Activated CD4-positive, CD25-positive, alpha-beta regulatory T cell (primary cell): ENCODE data around the gene ZFYVE19.

ENCODE experiments used
- DNase-seq, 4 experiments: peaks; one replicate each; lab custom pipeline; 2025; lab: John Stamatoyannopoulos, UW

Gene ZFYVE19

GRCh38 chr15:40775740-40776536 is 31.0 kb upstream of the ZFYVE19 start:
- no peak for DNase-seq

- DNase-seq = no peak
These were observed 30.2 kb upstream of the ZFYVE19 start for GRCh38 chr15:40776537-40777141.

- DNase-seq = peak; percentile 59 to 66 (median 63)
These were observed 24.2 kb upstream of the ZFYVE19 start for GRCh38 chr15:40782609-40783227.

- no peak for DNase-seq
These were observed 21.7 kb upstream of the ZFYVE19 start for GRCh38 chr15:40785164-40785563.

- DNase-seq = no peak
These were observed 21.1 kb upstream of the ZFYVE19 start for GRCh38 chr15:40785814-40786213.

- peak in 1 of 4 experiments; percentile 17 for DNase-seq
These were observed 19.5 kb upstream of the ZFYVE19 start for GRCh38 chr15:40787344-40787841.

GRCh38 chr15:40787991-40788390 is 18.9 kb upstream of the ZFYVE19 start:
- no peak for DNase-seq

GRCh38 chr15:40789119-40789518 is 17.8 kb upstream of the ZFYVE19 start:
- no peak for DNase-seq

GRCh38 chr15:40789999-40790398 is 16.9 kb upstream of the ZFYVE19 start:
- no peak for DNase-seq

GRCh38 chr15:40790718-40791117 is 16.2 kb upstream of the ZFYVE19 start:
- DNase-seq = no peak

- no peak for DNase-seq
These were observed 14.5 kb upstream of the ZFYVE19 start for GRCh38 chr15:40792394-40792793.

- DNase-seq = no peak
These were observed 13.5 kb upstream of the ZFYVE19 start for GRCh38 chr15:40793216-40793989.

- no peak for DNase-seq
These were observed 10.8 kb upstream of the ZFYVE19 start for GRCh38 chr15:40796041-40796440.

GRCh38 chr15:40796512-40796911 is 10.4 kb upstream of the ZFYVE19 start:
- DNase-seq = no peak

GRCh38 chr15:40799523-40799922 is 7.4 kb upstream of the ZFYVE19 start:
- DNase-seq = no peak

GRCh38 chr15:40803076-40803475 is 3.8 kb upstream of the ZFYVE19 start:
- DNase-seq = no peak

GRCh38 chr15:40803688-40804087 is 3.2 kb upstream of the ZFYVE19 start:
- DNase-seq = no peak

GRCh38 chr15:40806672-40807027 is 239 bp upstream of the ZFYVE19 start:
- DNase-seq = no peak

- DNase-seq = no peak
These were observed 1.1 kb downstream of the ZFYVE19 start for GRCh38 chr15:40807888-40808461.

GRCh38 chr15:40808861-40809450 is 2.1 kb downstream of the ZFYVE19 start:
- DNase-seq = no peak

- DNase-seq = no peak
These were observed 6.0 kb downstream of the ZFYVE19 start for GRCh38 chr15:40812721-40813425.
